HG02884 (cell line): ENCODE results near the gene LGALS12.

Source experiments
- ATAC-seq: cut with Tn5 transposase; IDR thresholded peaks from one replicate; pipeline ENCODE4 v1.9.1; 2021; ENCODE audit warnings: mild to moderate bottlenecking, moderate library complexity; ENCODE audit not compliant: unreplicated experiment

Gene LGALS12

GRCh38 chr11:63505857-63506528 is at the start of gene LGALS12:
TSS of gene LGALS12 (plus strand) at chr11:63506084. CDS start at chr11:63506459, 375 bp downstream.
- no peak for ATAC-seq

DNA sequence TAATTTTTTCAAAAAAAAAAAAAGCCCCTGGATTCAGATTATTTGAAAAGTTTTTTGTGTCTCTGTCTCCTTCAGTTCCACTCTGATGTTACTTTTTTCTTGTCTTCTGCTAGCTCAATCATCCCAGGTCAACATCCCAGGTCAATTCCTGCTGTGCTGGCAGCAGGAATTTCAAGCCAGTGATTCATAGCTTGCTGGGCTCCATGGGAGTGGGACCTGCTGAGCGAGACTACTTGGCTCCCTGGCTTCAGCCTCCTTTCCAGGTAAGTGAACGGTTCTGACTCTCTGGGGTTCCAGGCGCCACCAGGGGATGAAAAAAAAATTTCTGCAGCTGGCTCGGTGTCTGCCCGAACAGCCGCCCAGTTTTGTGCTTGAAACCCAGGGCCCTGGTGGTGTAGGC is 46.3 kb upstream of the LGALS12 start:
- ATAC-seq = no peak

GRCh38 chr11:63462137-63462536 is 43.7 kb upstream of the LGALS12 start:
- no peak for ATAC-seq

GRCh38 chr11:63470311-63470710 is 35.6 kb upstream of the LGALS12 start:
- ATAC-seq = no peak

- ATAC-seq = no peak
Measured at GRCh38 chr11:63472372-63472771, 33.5 kb upstream of the LGALS12 start.

- ATAC-seq = no peak
Measured at GRCh38 chr11:63476618-63477017, 29.3 kb upstream of the LGALS12 start.

DNA sequence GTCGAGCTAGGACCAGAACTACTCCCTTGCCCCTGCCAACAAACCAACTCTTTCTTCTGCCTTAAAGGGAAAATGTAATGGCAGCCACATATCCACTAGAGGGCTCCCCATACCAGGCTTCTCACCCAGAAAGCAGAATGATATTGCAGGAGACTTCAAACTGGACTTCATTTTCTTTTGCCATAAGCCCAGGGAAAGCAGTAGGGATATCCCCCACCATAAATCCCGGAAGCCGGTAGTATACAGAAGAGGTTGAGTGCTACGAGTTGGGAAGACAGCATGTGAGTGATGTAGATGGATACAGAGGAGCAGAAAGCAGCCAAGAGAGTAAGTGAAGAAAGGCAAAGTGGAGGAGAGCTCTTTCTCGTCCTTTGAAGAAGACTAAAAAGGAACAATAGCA is 27.0 kb upstream of the LGALS12 start:
- no peak for ATAC-seq

- ATAC-seq = no peak
Measured at GRCh38 chr11:63480039-63480438, 25.8 kb upstream of the LGALS12 start.

- no peak for ATAC-seq
Measured at GRCh38 chr11:63485777-63486176, 20.1 kb upstream of the LGALS12 start.

DNA sequence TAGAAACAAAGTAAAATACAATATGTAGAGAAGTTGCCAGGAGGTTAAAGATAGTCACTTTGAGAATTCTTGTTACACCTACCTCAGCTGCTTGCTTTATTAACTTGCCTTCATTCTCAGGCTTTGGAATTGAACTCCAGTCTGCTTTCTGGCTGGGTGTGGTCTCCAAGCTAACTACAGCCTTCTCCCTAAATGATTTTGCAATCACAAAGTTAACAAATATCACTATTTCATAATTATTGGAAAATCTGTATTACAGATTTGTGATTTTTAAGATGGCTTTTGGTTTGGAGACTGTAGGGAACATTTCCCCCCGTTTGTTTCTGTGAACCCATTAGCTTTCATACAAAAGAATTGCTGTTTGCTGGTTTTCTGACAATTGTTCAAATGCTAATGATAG is 17.1 kb upstream of the LGALS12 start:
- ATAC-seq = no peak

DNA sequence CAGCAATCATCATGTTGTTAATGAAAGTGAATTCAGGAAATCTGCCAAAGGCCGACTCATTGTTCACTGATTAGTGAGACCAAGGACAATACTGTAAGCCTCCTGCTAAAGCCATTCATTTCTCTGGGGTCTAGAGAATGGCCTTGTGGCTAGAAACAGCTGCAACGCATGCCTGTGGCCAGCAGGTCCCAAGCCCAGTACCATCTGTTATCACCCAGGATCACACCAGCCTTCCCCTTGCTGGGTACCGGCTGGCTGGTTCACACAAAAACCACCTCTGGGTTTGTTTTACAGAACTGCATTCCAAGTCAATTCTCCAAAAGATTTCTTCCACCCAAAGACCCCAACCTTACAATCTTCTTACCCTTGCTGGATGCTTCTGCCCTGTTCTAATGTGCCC is 16.0 kb upstream of the LGALS12 start:
- ATAC-seq = no peak

GRCh38 chr11:63490551-63491239 is 15.2 kb upstream of the LGALS12 start, which contains the start of gene PLAAT5:
TSS of gene PLAAT5 (minus strand) at chr11:63491167. CDS start at chr11:63491034, 133 bp downstream.
- ATAC-seq = no peak

GRCh38 chr11:63491240-63491587 is 14.7 kb upstream of the LGALS12 start:
- no peak for ATAC-seq

- ATAC-seq = no peak
Measured at GRCh38 chr11:63491636-63492372, 14.1 kb upstream of the LGALS12 start.

DNA sequence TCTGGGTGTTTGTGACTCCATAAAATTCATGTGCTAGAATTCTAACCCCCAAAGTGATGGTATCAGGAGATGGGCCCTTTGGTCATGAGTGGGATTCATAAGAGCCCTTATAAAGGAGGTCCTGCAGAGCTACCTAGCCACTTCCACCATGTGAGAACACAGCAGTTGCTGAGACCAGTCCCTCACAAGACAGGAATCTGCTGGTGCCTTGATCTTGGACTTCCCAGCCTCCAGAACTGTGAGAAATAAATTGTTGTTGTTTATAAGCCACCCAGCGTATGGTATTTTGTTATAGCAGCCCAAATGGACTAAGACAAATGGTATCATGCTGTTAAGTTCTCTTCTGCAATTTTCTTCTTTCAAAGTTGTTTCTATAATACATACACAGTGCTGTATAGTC is 13.4 kb upstream of the LGALS12 start:
- no peak for ATAC-seq

- ATAC-seq = no peak
Measured at GRCh38 chr11:63493127-63493526, 12.8 kb upstream of the LGALS12 start.

DNA sequence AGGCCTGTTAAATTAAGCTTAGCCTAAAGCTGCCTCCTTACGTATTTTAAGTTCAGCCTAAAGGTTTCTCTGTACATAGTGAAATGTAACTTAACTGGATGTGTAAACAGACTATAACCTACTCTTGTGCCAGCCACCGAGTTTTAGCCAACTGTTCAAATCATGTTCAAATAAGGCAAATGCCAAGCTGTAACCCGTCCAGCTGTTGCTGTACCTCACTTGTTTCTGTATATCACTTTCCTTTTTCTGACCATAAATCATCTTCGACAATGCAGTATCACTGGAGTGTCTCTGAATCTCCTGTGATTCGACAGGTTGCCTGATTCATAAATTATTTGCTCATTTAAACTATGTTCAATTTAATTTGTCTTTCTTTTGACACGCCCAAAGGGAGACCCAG is 10.9 kb upstream of the LGALS12 start:
- ATAC-seq = no peak

- no peak for ATAC-seq
Measured at GRCh38 chr11:63499874-63500273, 6.0 kb upstream of the LGALS12 start.

- ATAC-seq = no peak
Measured at GRCh38 chr11:63501236-63501635, 4.6 kb upstream of the LGALS12 start.

DNA sequence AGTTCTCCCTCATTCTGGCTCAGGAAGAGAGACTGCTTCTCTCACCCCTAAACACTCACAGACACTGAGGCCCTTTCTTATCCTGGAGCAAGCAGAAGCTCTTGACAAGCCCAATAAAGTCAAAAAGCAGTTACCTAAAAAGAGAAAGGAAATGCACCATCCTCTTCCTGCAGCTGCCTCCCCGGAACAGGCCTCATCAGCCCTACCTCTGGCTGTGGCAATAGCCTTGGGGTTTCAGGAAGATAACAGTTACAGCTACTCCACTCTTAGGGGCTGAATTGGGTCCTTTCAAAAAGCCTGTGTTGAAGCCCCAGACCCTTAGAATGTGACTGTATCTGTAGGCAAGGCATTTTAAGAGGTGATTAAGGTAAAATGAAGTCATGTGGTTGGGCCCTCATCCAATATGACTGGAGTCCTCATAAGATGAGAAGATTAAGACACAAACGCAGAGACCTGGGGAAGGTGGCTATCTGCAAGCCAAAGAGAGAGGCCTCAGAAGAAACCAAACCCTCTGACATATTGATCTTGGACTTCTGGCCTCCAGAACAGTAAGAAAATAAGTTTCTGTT is 3.5 kb upstream of the LGALS12 start:
- no peak for ATAC-seq

GRCh38 chr11:63503492-63503891 is 2.4 kb upstream of the LGALS12 start:
- ATAC-seq = no peak

DNA sequence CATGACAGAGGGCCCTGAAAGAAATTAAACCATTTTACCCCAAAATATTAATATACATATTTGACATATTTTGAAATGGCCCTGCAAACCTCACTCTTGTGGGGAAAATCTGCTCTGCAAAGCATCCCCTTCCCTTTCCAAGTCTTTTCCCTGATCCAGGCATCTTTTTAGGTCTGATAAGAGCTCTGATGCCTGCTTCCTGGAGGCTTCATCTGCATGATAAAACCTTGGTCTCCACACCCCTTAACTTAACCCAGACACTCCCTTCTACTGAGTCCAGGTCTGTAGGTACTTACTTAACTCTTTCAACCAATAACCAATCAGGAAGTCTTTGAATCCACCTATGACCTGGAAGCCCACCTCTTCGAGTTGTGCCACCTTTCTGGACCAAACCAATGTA is 1.8 kb upstream of the LGALS12 start:
- no peak for ATAC-seq
